ENCODE measurements around the gene METTL25B. TPM values are rescaled to one million over a fixed set of nuclear protein-coding genes. Genes with fewer than 3 reads are reported as not detected.

The METTL25B gene
- total and polyA plus RNA-seq, 10 of the 15 experiments (the other 5 are each of a cell fraction or from before 2014, with no cell fraction given): 5.9 to 25.2 (median 13.5) TPM

- Histone ChIP-seq H3K9me3 (replicated peaks; ENCODE audit: control insufficient read depth, insufficient read depth, low read length) (no peaks in the 10 kb centered on the region), H3K4me2 (ENCODE audit: control insufficient read depth, insufficient read depth) (peak overlapping the region; percentile 68), H3K36me3 (ENCODE audit: control insufficient read depth in 2 of 2, insufficient read depth in 2 of 2, low read length in 1 of 2) (peaks cover 23 to 36% of the 10 kb centered on the region in 2 experiments), H3K4me1 (ENCODE audit: control insufficient read depth, insufficient read depth, low read length) (peaks cover 5% of the 10 kb centered on the region), H3K79me2 (ENCODE audit: control insufficient read depth, insufficient read depth, low read length) (peaks cover 35% of the 10 kb centered on the region), H3K4me3 (peak overlapping the region; percentile 63; the same call in 1 of the 2 replicates), H3K27me3 (replicated peaks in 1 of 2; ENCODE audit: control insufficient read depth in 2 of 2, insufficient read depth in 2 of 2, low read length in 1 of 2) (no peaks in the 10 kb centered on the region), H3K27ac (ENCODE audit: control insufficient read depth, insufficient read depth) (peak overlapping the region; percentile 76), H3K9ac (ENCODE audit: control insufficient read depth, insufficient read depth, low read length) (peak overlapping the region; percentile 56), H2AFZ (ENCODE audit: control insufficient read depth, low read depth, low read length) (peak overlapping the region; percentile 85), H4K20me1 (ENCODE audit: control insufficient read depth, insufficient read depth) (no peaks in the 10 kb centered on the region)
- in situ Hi-C loops (cut with MboI) (no loop called here), intact Hi-C loops (cut with micrococcal nuclease; ENCODE audit: unreplicated experiment) (loop anchor here (1.0 to 10.0 kb wide), 4 partner anchors 8 to 237 kb away; partner anchors contain the start of genes ISG20L2, MEF2D, METTL25B and PRCC)
- ChIA-PET CTCF (interaction anchor here (0.8 to 3.7 kb wide), 13 partner anchors 10 to 141 kb away, joined by 3 to 56 read pairs (median 7); partner anchors contain the start of genes HDGF, ISG20L2, METTL25B and PRCC), POLR2A (interaction anchor here (1.0 to 5.4 kb wide), 7 partner anchors 10 to 404 kb away, joined by 3 to 75 read pairs (median 11); partner anchors contain the start of genes CCT3, HDGF, ISG20L2 and METTL25B), RAD21 (ENCODE audit: unreplicated experiment) (interaction anchor here (0.7 to 2.7 kb wide), 13 partner anchors 9 to 118 kb away, joined by 3 to 49 read pairs (median 6); partner anchors contain the start of genes HDGF, ISG20L2, METTL25B and PRCC), SMC1A (ENCODE audit: uncharacterized antibody, unreplicated experiment) (interaction anchor here (0.6 to 5.0 kb wide), 11 partner anchors 11 to 120 kb away, joined by 3 to 57 read pairs (median 4); partner anchors contain the start of genes ISG20L2, METTL25B, NTRK1 and PRCC)
- FAIRE-seq (no peak), ATAC-seq (no peak), DNase-seq (ENCODE audit: low read depth, low spot score) (no peak)
- WGBS (ENCODE audit: insufficient coverage, insufficient replicate concordance, low lambda C conversion rate, missing lambda C conversion rate): 11% methylated on average over 8 of the region's 8 CpGs
- no peak for TF ChIP-seq SREBF2 (IDR thresholded peaks at IDR 0.05; ENCODE audit: low read length)
- no peak for TF ChIP-seq MAX (IDR thresholded peaks at IDR 0.05; ENCODE audit: low read depth, low read length)
- no peak for TF ChIP-seq TCF3 (IDR thresholded peaks at IDR 0.05; ENCODE audit: borderline replicate concordance, insufficient read depth, low read depth, low read length)
- TF ChIP-seq CHD1 (IDR thresholded peaks at IDR 0.05; ENCODE audit: low read depth, low read length): no peak
- TF ChIP-seq BACH1 (IDR thresholded peaks at IDR 0.05; ENCODE audit: borderline replicate concordance): 0 out of 2 replicates have a peak, but pooled peaks have one; percentile 11
- peak; percentile 26; the same call in 1 of the 2 replicates for TF ChIP-seq TAF1 (IDR thresholded peaks at IDR 0.05; ENCODE audit: borderline replicate concordance, low read depth, low read length)
- TF ChIP-seq RELA (IDR thresholded peaks at IDR 0.05; ENCODE audit: borderline replicate concordance, partially characterized antibody): no peak
- TF ChIP-seq MLLT1 (IDR thresholded peaks at IDR 0.05): peak; percentile 24; the same call in 1 of the 2 replicates
- TF ChIP-seq ZNF207 (IDR thresholded peaks at IDR 0.05; ENCODE audit: borderline replicate concordance): no peak
- TF ChIP-seq IRF4 (IDR thresholded peaks at IDR 0.05; ENCODE audit: low read depth, low read length): no peak
- BruUV-seq (replicated peaks): TSS peak; percentile 91
Measured at GRCh38 chr1:156741481-156741983, 13.3 kb downstream of the METTL25B start.

All from GM12878 (cell line).